ENCODE results near the gene DNLZ.
A peak's percentile ranks its signal among the peaks of the same experiment; 100 is the strongest.
"Not testable (repeated sequence)": the region's sequence is repeated elsewhere in the genome, so short reads cannot be mapped to it uniquely, and the experiment has no call there.

DNLZ gene

GRCh38 chr9:136363106-136363948 is at the start of gene DNLZ:
Gene DNLZ, minus strand, starts transcription at chr9:136363744. Its CDS starts 30 bp downstream, at chr9:136363714.
- peak; percentile 96 for DNase-seq (ENCODE audit: low read depth in 2 of 2)

DNA sequence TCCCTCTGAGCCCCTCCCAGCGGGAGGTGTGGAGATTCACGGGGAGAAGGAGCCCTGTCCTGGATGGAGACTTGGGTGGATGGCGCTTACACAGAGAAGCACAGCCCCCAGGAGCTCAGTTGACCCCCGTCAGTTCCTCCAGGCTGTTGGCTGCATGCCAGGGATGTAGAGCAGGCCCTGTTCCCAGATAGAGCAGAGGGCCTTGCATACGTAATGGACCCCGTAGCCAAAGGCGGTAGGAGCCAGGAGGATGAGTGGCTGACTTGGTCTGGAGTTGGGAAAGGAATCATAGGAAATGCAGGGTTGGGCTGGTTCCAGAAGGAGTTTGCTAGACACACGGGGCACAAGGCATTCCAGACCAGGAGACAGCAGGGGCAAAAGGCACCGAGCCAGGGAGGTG is 49.4 kb upstream of the DNLZ start:
- no peak for DNase-seq (ENCODE audit: low read depth in 2 of 2)

- DNase-seq (ENCODE audit: low read depth in 2 of 2) = no peak
Measured at GRCh38 chr9:136411378-136411777, 47.8 kb upstream of the DNLZ start.

GRCh38 chr9:136410500-136411287 is 47.1 kb upstream of the DNLZ start, which contains the start of the genes ENTR1 and PMPCA:
Gene ENTR1, minus strand, starts transcription at chr9:136410614. Its CDS starts 217 bp downstream, at chr9:136410397.
Gene PMPCA, plus strand, starts transcription at chr9:136410658. Its CDS starts 11 bp downstream, at chr9:136410669.
- DNase-seq (ENCODE audit: low read depth in 2 of 2) = peak; percentile 90 to 97

- DNase-seq (ENCODE audit: low read depth in 2 of 2) = no peak
Measured at GRCh38 chr9:136409557-136410455, 46.3 kb upstream of the DNLZ start.

- no peak for DNase-seq (ENCODE audit: low read depth in 2 of 2)
Measured at GRCh38 chr9:136407911-136408310, 44.4 kb upstream of the DNLZ start.

GRCh38 chr9:136407061-136407460 is 43.5 kb upstream of the DNLZ start:
- not testable (repeated sequence) for DNase-seq (ENCODE audit: low read depth in 2 of 2)

GRCh38 chr9:136405904-136406303 is 42.4 kb upstream of the DNLZ start:
- not testable (repeated sequence) for DNase-seq (ENCODE audit: low read depth in 2 of 2)

- no peak for DNase-seq (ENCODE audit: low read depth in 2 of 2)
Measured at GRCh38 chr9:136405481-136405880, 41.9 kb upstream of the DNLZ start.

- DNase-seq (ENCODE audit: low read depth in 2 of 2) = no peak
Measured at GRCh38 chr9:136404801-136405136, 41.2 kb upstream of the DNLZ start.

- peak in 1 of 2 donors; percentile 42 for DNase-seq (ENCODE audit: low read depth in 2 of 2)
Measured at GRCh38 chr9:136403915-136404800, 40.6 kb upstream of the DNLZ start.

DNA sequence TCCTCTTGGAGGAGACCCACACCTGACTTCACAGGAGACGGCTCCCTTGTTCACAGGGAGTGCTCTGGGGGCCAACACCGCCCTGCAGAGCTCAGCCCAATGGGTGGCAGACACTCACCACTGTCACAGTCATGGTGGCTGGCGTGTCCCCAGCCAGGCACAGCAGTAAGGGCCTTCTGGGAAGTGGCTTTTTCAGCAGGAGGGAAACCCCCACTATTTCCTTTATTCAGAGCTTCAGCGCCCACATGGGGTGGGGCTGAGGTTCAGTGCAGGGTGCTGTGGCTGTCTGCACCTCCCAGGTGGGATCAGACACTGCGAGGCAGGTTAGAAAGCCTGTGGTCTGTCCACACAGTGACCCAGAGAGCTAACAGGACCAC is 40.0 kb upstream of the DNLZ start:
- DNase-seq (ENCODE audit: low read depth in 2 of 2) = peak; percentile 61 to 67

- no peak for DNase-seq (ENCODE audit: low read depth in 2 of 2)
Measured at GRCh38 chr9:136402067-136402466, 38.5 kb upstream of the DNLZ start.

DNA sequence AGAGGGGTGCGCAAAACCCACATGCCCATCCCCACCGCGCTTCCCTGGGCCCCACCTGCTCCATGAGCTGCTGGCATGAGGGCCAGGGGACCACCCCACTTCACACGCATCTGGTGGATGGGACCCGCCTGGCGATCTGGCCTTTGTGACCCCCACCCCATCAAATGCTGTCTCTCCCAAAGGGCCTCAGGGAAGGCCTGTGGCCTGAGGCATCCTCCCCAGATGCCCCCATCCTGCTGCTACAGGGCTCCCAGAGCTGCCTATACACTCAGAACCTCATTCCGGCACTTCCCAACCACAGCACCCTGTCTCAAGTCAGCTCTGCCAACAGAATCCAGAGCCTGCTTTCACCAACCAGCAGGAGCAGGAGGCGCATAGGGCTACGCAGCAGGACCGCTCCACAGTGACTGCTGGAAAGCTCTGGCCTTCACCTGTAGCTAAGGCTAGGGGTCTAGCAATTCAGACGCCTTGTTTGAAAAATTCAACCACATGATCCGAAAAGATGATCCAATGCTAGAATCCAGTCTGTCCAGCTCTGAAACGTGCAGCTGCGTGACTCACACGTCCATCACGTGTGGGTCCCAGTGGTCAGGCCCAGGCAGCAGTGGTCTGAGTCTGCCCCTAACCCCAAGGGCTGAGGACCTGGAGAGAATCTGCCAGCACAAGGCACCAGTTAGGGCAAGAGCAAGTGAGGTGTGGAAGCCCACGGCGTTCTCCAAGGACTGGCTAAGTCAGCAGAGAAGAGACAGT is 37.8 kb upstream of the DNLZ start:
- no peak for DNase-seq (ENCODE audit: low read depth in 2 of 2)

- peak; percentile 75 to 83 for DNase-seq (ENCODE audit: low read depth in 2 of 2)
Measured at GRCh38 chr9:136400038-136400834, 36.7 kb upstream of the DNLZ start, which contains the start of gene SNAPC4. Gene SNAPC4, minus strand, starts transcription at chr9:136400170. Its CDS starts 1,742 bp downstream, at chr9:136398428.

GRCh38 chr9:136399176-136400037 is 35.9 kb upstream of the DNLZ start:
- DNase-seq (ENCODE audit: low read depth in 2 of 2) = no peak

DNA sequence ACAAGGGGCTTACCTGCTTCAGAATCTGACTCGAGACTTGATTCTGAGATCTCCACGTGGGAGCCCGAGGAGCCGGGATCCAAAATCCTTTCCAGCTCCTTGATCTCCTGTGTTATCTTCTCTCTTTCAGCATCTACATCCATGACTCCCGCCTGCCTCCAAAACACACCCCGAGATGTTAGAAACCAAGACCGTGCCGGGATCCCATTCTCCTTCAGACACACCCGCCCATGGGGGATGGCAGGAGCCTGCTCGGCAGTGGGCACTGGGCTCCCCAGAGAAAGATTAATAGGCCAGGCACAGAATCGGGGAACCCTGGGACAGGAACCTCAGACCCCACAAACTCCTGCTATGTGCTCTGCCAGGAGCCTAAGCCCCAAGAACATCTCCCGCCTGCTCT is 34.7 kb upstream of the DNLZ start:
- DNase-seq (ENCODE audit: low read depth in 2 of 2) = no peak

- no peak for DNase-seq (ENCODE audit: low read depth in 2 of 2)
Measured at GRCh38 chr9:136397643-136398042, 34.1 kb upstream of the DNLZ start.
